HG03139 (cell line): ENCODE data around the gene NRXN3.

Experiments used
- ATAC-seq: cut with Tn5 transposase; IDR thresholded peaks from one replicate; pipeline ENCODE4 v1.9.1; 2021; ENCODE audit not compliant: unreplicated experiment

The NRXN3 gene

GRCh38 chr14:78701246-78701645 lies 531.1 kb downstream of the NRXN3 start:
- ATAC-seq, result no peak

GRCh38 chr14:78704965-78705364 lies 534.8 kb downstream of the NRXN3 start:
- no peak for ATAC-seq

- ATAC-seq, result no peak
Measured at GRCh38 chr14:78705989-78706388, 535.8 kb downstream of the NRXN3 start.

GRCh38 chr14:78709795-78710557 lies 539.8 kb downstream of the NRXN3 start:
- no peak for ATAC-seq

GRCh38 chr14:78710963-78711362 lies 540.8 kb downstream of the NRXN3 start:
- ATAC-seq, result no peak

- ATAC-seq, result no peak
Measured at GRCh38 chr14:78713716-78714115, 543.5 kb downstream of the NRXN3 start.

GRCh38 chr14:78714711-78715110 lies 544.5 kb downstream of the NRXN3 start:
- no peak for ATAC-seq

GRCh38 chr14:78721756-78722480 lies 551.7 kb downstream of the NRXN3 start:
- ATAC-seq, result no peak

GRCh38 chr14:78725086-78725485 lies 554.9 kb downstream of the NRXN3 start:
- no peak for ATAC-seq

GRCh38 chr14:78737116-78737515 lies 566.9 kb downstream of the NRXN3 start:
- no peak for ATAC-seq

- no peak for ATAC-seq
Measured at GRCh38 chr14:78737601-78738000, 567.4 kb downstream of the NRXN3 start.

GRCh38 chr14:78746086-78746595 lies 576.0 kb downstream of the NRXN3 start:
- ATAC-seq, result no peak

GRCh38 chr14:78747813-78748212 lies 577.6 kb downstream of the NRXN3 start:
- no peak for ATAC-seq

GRCh38 chr14:78752518-78753188 lies 582.5 kb downstream of the NRXN3 start:
- no peak for ATAC-seq

GRCh38 chr14:78754059-78754458 lies 583.9 kb downstream of the NRXN3 start:
- ATAC-seq, result no peak

- no peak for ATAC-seq
Measured at GRCh38 chr14:78758333-78758732, 588.2 kb downstream of the NRXN3 start.

GRCh38 chr14:78762331-78762730 lies 592.2 kb downstream of the NRXN3 start:
- no peak for ATAC-seq

- no peak for ATAC-seq
Measured at GRCh38 chr14:78763746-78764145, 593.6 kb downstream of the NRXN3 start.

GRCh38 chr14:78764240-78764639 lies 594.1 kb downstream of the NRXN3 start:
- no peak for ATAC-seq

GRCh38 chr14:78764645-78765044 lies 594.5 kb downstream of the NRXN3 start:
- ATAC-seq, result no peak

- no peak for ATAC-seq
Measured at GRCh38 chr14:78767436-78767835, 597.3 kb downstream of the NRXN3 start.

GRCh38 chr14:78782551-78782950 lies 612.4 kb downstream of the NRXN3 start:
- no peak for ATAC-seq
